Ascending aorta (tissue), 2 donors: ENCODE measurements around the gene GPR153. TPM values are rescaled to one million over a fixed set of nuclear protein-coding genes. Genes with fewer than 3 reads are reported as not detected.

Experiments used
- DNase-seq, 2 donors: peaks; one replicate each; pipeline ENCODE4 v3.0.0-alpha.2; 2019; ENCODE audit warnings: low spot score in 2 of 2
- H3K27ac ChIP-seq, 2 donors: fragments of 200-600 bp; sonication (generic); one replicate each; pipeline ENCODE4 v1.5.1; 2016 to 2017; ENCODE audit warnings: mild to moderate bottlenecking in 1 of 2
- H3K27me3 ChIP-seq: fragments of 200-600 bp; sonication (generic); one replicate; pipeline ENCODE4 v1.5.1; 2017
- H3K36me3 ChIP-seq, 2 donors: fragments of 200-600 bp; sonication (generic); one replicate each; pipeline ENCODE4 v1.5.1; 2016
- H3K4me1 ChIP-seq, 2 donors: fragments of 200-600 bp; sonication (generic); one replicate each; pipeline ENCODE4 v1.5.1; 2016 to 2017; ENCODE audit warnings: mild to moderate bottlenecking in 1 of 2
- H3K4me3 ChIP-seq, 2 donors: fragments of 200-600 bp; sonication (generic); one replicate each; pipeline ENCODE4 v1.5.1; 2016 to 2017; ENCODE audit warnings: mild to moderate bottlenecking in 1 of 2
- H3K9me3 ChIP-seq, 2 donors: fragments of 200-600 bp; sonication (generic); one replicate each; pipeline ENCODE4 v1.5.1; 2016
- intact Hi-C: fragments of 100-400 bp; cut with DNase I; formaldehyde crosslinking; loops from one replicate; pipeline ENCODE4 v1.15.1; 2023
- total RNA-seq: library from RNA; depleted of rRNA; stranded (reverse); fragments of >200 nt; gene quantifications from one replicate; pipeline ENCODE4 v1.1.0, GENCODE V29; 2016
- TF ChIP-seq, protein P1 (sequence below), 3 experiments: fragments of 200-600 bp in 2 of 3; fragments of 450-650 bp in 1 of 3; sonication (generic) in 2 of 3; IDR thresholded peaks; one replicate each; pipeline ENCODE4 v1.5.1; 2016 to 2019; ENCODE audit warnings: antibody characterized with exemption in 3 of 3, mild to moderate bottlenecking in 1 of 3, moderate library complexity in 1 of 3

The GPR153 gene
- total RNA-seq, 1 donor from 2014 or later = 24.3 TPM

DNA sequence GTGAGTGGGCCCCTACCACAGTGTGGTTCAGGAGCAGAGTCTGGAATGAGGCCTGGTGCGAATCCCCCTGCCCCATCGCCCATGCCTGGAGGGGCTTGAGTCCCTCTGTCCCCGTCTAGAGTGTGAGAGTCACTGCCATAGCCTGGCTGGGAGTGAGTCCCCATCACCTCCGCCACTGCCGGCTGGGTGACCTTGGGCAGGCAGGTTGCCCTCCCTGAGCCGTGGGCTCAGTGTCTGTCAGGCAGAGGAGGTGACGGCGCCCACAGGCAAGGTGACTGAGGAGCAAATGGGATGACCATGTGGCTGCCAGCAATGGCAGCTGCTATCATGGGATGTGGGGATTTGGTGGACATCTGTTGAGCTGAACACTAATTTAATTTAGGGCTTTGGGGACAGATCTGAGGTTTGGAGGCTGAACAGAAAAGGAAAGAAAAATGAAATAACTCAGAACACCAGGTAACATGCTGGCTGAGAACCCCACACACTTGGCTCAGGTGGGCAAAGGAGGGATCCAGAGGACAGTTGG lies 38.1 kb upstream of the GPR153 start:
- Histone ChIP-seq H3K4me1 (no peaks in the 10 kb centered on the region), H3K36me3 (peaks cover 0 to 6% of the 10 kb centered on the region in 2 donors), H3K27ac (no peak overlapping the region), H3K4me3 (no peak overlapping the region), H3K27me3 (no peaks in the 10 kb centered on the region), H3K9me3 (no peaks in the 10 kb centered on the region)
- TF ChIP-seq, protein P1, sequence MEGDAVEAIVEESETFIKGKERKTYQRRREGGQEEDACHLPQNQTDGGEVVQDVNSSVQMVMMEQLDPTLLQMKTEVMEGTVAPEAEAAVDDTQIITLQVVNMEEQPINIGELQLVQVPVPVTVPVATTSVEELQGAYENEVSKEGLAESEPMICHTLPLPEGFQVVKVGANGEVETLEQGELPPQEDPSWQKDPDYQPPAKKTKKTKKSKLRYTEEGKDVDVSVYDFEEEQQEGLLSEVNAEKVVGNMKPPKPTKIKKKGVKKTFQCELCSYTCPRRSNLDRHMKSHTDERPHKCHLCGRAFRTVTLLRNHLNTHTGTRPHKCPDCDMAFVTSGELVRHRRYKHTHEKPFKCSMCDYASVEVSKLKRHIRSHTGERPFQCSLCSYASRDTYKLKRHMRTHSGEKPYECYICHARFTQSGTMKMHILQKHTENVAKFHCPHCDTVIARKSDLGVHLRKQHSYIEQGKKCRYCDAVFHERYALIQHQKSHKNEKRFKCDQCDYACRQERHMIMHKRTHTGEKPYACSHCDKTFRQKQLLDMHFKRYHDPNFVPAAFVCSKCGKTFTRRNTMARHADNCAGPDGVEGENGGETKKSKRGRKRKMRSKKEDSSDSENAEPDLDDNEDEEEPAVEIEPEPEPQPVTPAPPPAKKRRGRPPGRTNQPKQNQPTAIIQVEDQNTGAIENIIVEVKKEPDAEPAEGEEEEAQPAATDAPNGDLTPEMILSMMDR (IDR thresholded peaks at IDR 0.05) = no peak
- intact Hi-C loops = no loop called here
- DNase-seq = no peak

- H3K27ac ChIP-seq = no peak overlapping the region
- no peak overlapping the region for H3K4me3 ChIP-seq
- no peaks in the 10 kb centered on the region for H3K27me3 ChIP-seq
- no peaks in the 10 kb centered on the region for H3K4me1 ChIP-seq
- intact Hi-C loops = no loop called here
- no peaks in the 10 kb centered on the region for H3K9me3 ChIP-seq
- H3K36me3 ChIP-seq = peaks cover 0 to 10% of the 10 kb centered on the region in 2 donors
- DNase-seq = no peak
- TF ChIP-seq, protein P1 (IDR thresholded peaks at IDR 0.05) = no peak
Observed at GRCh38 chr1:6298530-6298929, 37.6 kb upstream of the GPR153 start.

DNA sequence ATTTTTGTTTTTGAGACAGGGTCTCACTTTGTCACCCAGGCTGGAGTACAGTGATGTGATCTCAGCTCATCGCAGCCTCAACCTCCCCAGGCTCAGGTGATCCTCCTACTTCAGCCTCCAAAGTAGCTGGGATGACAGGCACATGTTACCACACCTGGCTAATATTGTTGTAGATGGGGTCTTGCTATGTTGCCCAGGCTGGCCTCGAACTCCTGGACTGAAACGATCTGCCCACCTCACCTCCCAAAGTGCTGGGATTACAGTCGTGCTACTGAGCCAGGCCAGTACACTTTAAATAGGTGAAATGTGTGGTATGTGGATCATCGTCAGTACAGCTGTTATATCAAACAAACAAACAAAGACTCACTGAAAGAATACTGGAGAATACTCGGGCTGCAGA lies 35.0 kb upstream of the GPR153 start:
- Histone ChIP-seq H3K27ac (no peak overlapping the region), H3K4me3 (no peak overlapping the region), H3K36me3 (peaks cover 0 to 14% of the 10 kb centered on the region in 2 donors), H3K9me3 (no peaks in the 10 kb centered on the region), H3K4me1 (no peaks in the 10 kb centered on the region), H3K27me3 (no peaks in the 10 kb centered on the region)
- no peak for DNase-seq
- TF ChIP-seq, protein P1 (IDR thresholded peaks at IDR 0.05) = no peak
- intact Hi-C loops = no loop called here

- DNase-seq = no peak
- TF ChIP-seq, protein P1 (IDR thresholded peaks at IDR 0.05) = no peak
- intact Hi-C loops = no loop called here
Observed at GRCh38 chr1:6294890-6295556, 34.1 kb upstream of the GPR153 start.

GRCh38 chr1:6294080-6294889 lies 33.4 kb upstream of the GPR153 start:
- peaks cover 0 to 14% of the 10 kb centered on the region in 2 donors for H3K36me3 ChIP-seq
- H3K27ac ChIP-seq = no peak overlapping the region
- no peak overlapping the region for H3K4me3 ChIP-seq
- TF ChIP-seq, protein P1 (IDR thresholded peaks at IDR 0.05) = no peak
- intact Hi-C loops = no loop called here
- no peaks in the 10 kb centered on the region for H3K27me3 ChIP-seq
- no peak for DNase-seq
- H3K9me3 ChIP-seq = no peaks in the 10 kb centered on the region
- H3K4me1 ChIP-seq = no peaks in the 10 kb centered on the region

More at GRCh38 chr1:6294890-6295556, 34.1 kb upstream of the GPR153 start:
- no peaks in the 10 kb centered on the region for H3K27me3 ChIP-seq
- no peaks in the 10 kb centered on the region for H3K4me1 ChIP-seq
- no peak overlapping the region for H3K4me3 ChIP-seq
- H3K27ac ChIP-seq = no peak overlapping the region
- H3K36me3 ChIP-seq = peaks cover 0 to 14% of the 10 kb centered on the region in 2 donors
- no peaks in the 10 kb centered on the region for H3K9me3 ChIP-seq
